K562 (cell line): ENCODE data around the gene LRRC14B. TPM values are rescaled to one million over a fixed set of nuclear protein-coding genes. Genes with fewer than 3 reads are reported as not detected.

ENCODE experiments used
- ATAC-seq: fragments of 200-7000 bp; cut with Tn5 transposase; 3 replicates; pipeline ENCODE4 v1.9.1; 2020; ENCODE audit warnings: moderate library complexity
- BruUV-seq: library from RNA; stranded (reverse); fragments of 400-500 nt; replicated peaks from 2 replicates; lab custom pipeline; 2021; lab: Mats Ljungman, UMichigan
- CTCF ChIA-PET: fragments of 300-600 bp; formaldehyde crosslinking; extraction: SDS; loops from one replicate; lab custom pipeline; 2021; ENCODE audit warnings: low intra/inter-chr PET ratio; lab: Yijun Ruan, JAX
- POLR2A ChIA-PET: fragments of 300-600, 350-650 bp; sonication (Branson Sonifier 250); formaldehyde crosslinking; extraction: SDS; loops from one replicate; lab custom pipeline; 2021; ENCODE audit warnings: antibody characterized with exemption, inconsistent platforms; lab: Yijun Ruan, JAX
- DNase-seq, 4 experiments: peaks; one replicate each; pipeline versions ENCODE4 v3.0.0 to v3.0.0-alpha.2; 2011 to 2018; ENCODE audit warnings: low spot score in 3 of 4, mixed read lengths in 3 of 4; ENCODE audit errors: extremely low read depth in 1 of 4
- FAIRE-seq: peaks from 2 replicates; lab custom pipeline; 2011; peaks lifted over from hg19 to GRCh38; lab: Jason Lieb, UNC
- H2AFZ ChIP-seq: 2 replicates; pipeline ENCODE4 v1.6.0; 2011; ENCODE audit warnings: low read depth, low read length, control low read depth, inconsistent platforms
- H3K27ac ChIP-seq: fragments of 200-600 bp; 3 replicates; pipeline ENCODE4 v1.8.0; 2011; ENCODE audit warnings: low read depth, mild to moderate bottlenecking, control low read depth, inconsistent platforms, low read length, moderate library complexity, mixed read lengths; ENCODE audit errors: extremely low read depth
- H3K27me3 ChIP-seq, 2 experiments: fragments of 300-600 bp in 1 of 2; 2 replicates in 1 of 2; 3 replicates in 1 of 2; pipeline versions ENCODE4 v1.6.0 to v1.8.0; 2011; ENCODE audit warnings: inconsistent platforms in 2 of 2, low read length in 2 of 2, mild to moderate bottlenecking in 1 of 2, mixed read lengths in 1 of 2, moderate library complexity in 1 of 2; ENCODE audit not compliant: control insufficient read depth in 2 of 2, insufficient read depth in 2 of 2
- H3K36me3 ChIP-seq: fragments of 300-600 bp; 3 replicates; pipeline ENCODE4 v1.8.0; 2011; ENCODE audit warnings: mild to moderate bottlenecking, low read length, inconsistent platforms; ENCODE audit not compliant: control insufficient read depth, insufficient read depth
- H3K4me1 ChIP-seq, 2 experiments: fragments of 200-600 bp in 1 of 2; replicated peaks in 1 of 2; 2 replicates in 1 of 2; 3 replicates in 1 of 2; pipeline versions ENCODE4 v1.5.1 to v1.8.0; 2011; ENCODE audit warnings: inconsistent platforms in 2 of 2, low read length in 2 of 2, mild to moderate bottlenecking in 1 of 2, mixed read lengths in 1 of 2, moderate library complexity in 1 of 2; ENCODE audit not compliant: control insufficient read depth in 2 of 2, insufficient read depth in 2 of 2
- H3K4me2 ChIP-seq: 2 replicates; pipeline ENCODE4 v1.6.1; 2011; ENCODE audit warnings: low read length, control low read depth, inconsistent platforms, mixed read lengths; ENCODE audit not compliant: insufficient read depth
- H3K4me3 ChIP-seq: fragments of 200-600 bp; sonication (generic), shearing (Covaris generic); 2 replicates; pipeline ENCODE4 v1.5.1; 2016; ENCODE audit warnings: control low read depth, inconsistent platforms
- H3K79me2 ChIP-seq: fragments of 200-600 bp; 3 replicates; pipeline ENCODE4 v1.8.0; 2011; ENCODE audit warnings: low read length, inconsistent platforms; ENCODE audit not compliant: control insufficient read depth, insufficient read depth
- H3K9ac ChIP-seq, 2 experiments: 2 replicates each; pipeline versions ENCODE4 v1.6.0 to v1.6.1; 2011; ENCODE audit warnings: low read depth in 2 of 2, low read length in 2 of 2, control low read depth in 1 of 2, inconsistent platforms in 1 of 2, mild to moderate bottlenecking in 1 of 2, mixed read lengths in 1 of 2; ENCODE audit not compliant: insufficient read depth in 1 of 2
- H3K9me1 ChIP-seq: one replicate; pipeline ENCODE4 v1.6.0; 2011; ENCODE audit warnings: inconsistent platforms, mild to moderate bottlenecking, low read length, moderate library complexity; ENCODE audit not compliant: control insufficient read depth, insufficient read depth
- H3K9me3 ChIP-seq: replicated peaks from 2 replicates; pipeline ENCODE4 v1.5.1; 2011; ENCODE audit warnings: low read depth, low read length, inconsistent platforms; ENCODE audit not compliant: control insufficient read depth, insufficient read depth
- H4K20me1 ChIP-seq: replicated peaks from 2 replicates; pipeline ENCODE4 v1.6.1; 2011; ENCODE audit warnings: low read length, inconsistent platforms, mixed read lengths; ENCODE audit not compliant: control insufficient read depth, insufficient read depth
- CBX8 ChIP-seq: fragments of 200-600 bp; sonication (generic); IDR thresholded peaks from 2 replicates; pipeline ENCODE4 v1.6.1; 2012; ENCODE audit warnings: borderline replicate concordance, mixed run types, low read depth, mild to moderate bottlenecking, moderate library complexity, mixed read lengths, low read length, control low read depth, inconsistent platforms; ENCODE audit not compliant: poor library complexity, severe bottlenecking; ENCODE audit errors: extremely low read depth
- CC2D1A ChIP-seq: fragments of 450-650 bp; IDR thresholded peaks from 2 replicates; pipeline ENCODE4 v1.6.1; 2017; ENCODE audit warnings: mild to moderate bottlenecking
- CHAMP1 ChIP-seq: fragments of 450-650 bp; IDR thresholded peaks from 2 replicates; pipeline ENCODE4 v1.6.1; 2016; ENCODE audit warnings: mild to moderate bottlenecking
- CREB3L1 ChIP-seq: fragments of 450-650 bp; IDR thresholded peaks from 2 replicates; pipeline ENCODE4 v1.6.1; 2014; ENCODE audit warnings: low read depth, mild to moderate bottlenecking, moderate library complexity, borderline replicate concordance
- CSDE1 ChIP-seq, 2 experiments: fragments of 450-650 bp; IDR thresholded peaks; 2 replicates each; pipeline ENCODE4 v1.6.1; 2016; ENCODE audit warnings: mild to moderate bottlenecking in 1 of 2
- HNRNPL ChIP-seq: fragments of 200-400 bp; formaldehyde crosslinking; IDR thresholded peaks from 2 replicates; pipeline ENCODE4 v1.6.1; 2017; ENCODE audit warnings: low read depth, mild to moderate bottlenecking, low read length
- ILF3 ChIP-seq: fragments of 450-650 bp; IDR thresholded peaks from 2 replicates; pipeline ENCODE4 v1.6.1; 2018; ENCODE audit warnings: antibody characterized with exemption, mild to moderate bottlenecking, moderate library complexity, borderline replicate concordance
- PML ChIP-seq: IDR thresholded peaks from 2 replicates; pipeline ENCODE4 v1.6.1; 2012; ENCODE audit warnings: low read length, inconsistent platforms
- PRPF4 ChIP-seq: fragments of 200-400 bp; formaldehyde crosslinking; IDR thresholded peaks from one replicate; pipeline ENCODE4 v1.6.1; 2017; ENCODE audit warnings: low read length, low read depth, mild to moderate bottlenecking; ENCODE audit not compliant: insufficient read depth, poor library complexity, severe bottlenecking
- ZNF143 ChIP-seq: sonication (generic); formaldehyde crosslinking; IDR thresholded peaks from 2 replicates; pipeline ENCODE4 v1.9.0; 2022; ENCODE audit warnings: mild to moderate bottlenecking, missing genetic modification reagents
- WGBS: fragments of 100-300 bp; shearing (Covaris generic); methylation state at CpG from one replicate; pipeline ENCODE4 v1.1.6; 2016; ENCODE audit warnings: low coverage, mixed read lengths; ENCODE audit not compliant: insufficient coverage; ENCODE audit errors: missing lambda C conversion rate; 5-methylcytosine and 5-hydroxymethylcytosine counted together
- in situ Hi-C: fragments of 300-500 bp; cut with MboI; formaldehyde crosslinking; loops from 4 replicates; pipeline ENCODE4 v1.15.0; 2018; ENCODE audit warnings: inconsistent platforms, mixed read lengths
- intact Hi-C: fragments of 100-400 bp; cut with micrococcal nuclease; formaldehyde crosslinking; loops from 2 replicates; pipeline ENCODE4 v1.14.2; 2022
- polyA plus RNA-seq, 8 experiments: library from polyadenylated mRNA; depleted of rRNA in 4 of 8; stranded (reverse) in 5 of 8; unstranded in 3 of 8; fragments of >200 nt; fragmentation: Nextera tagmentation in 2 of 8; fragmentation: Illumina TruSeq in 1 of 8; extraction: Ambion mirVana in 2 of 8; extraction: Trizol in 1 of 8; gene quantifications; 2 replicates each; pipeline versions ENCODE4 v1.2.1 to v1.2.3, GENCODE V29; 2011 to 2014; ENCODE audit warnings: inconsistent platforms in 1 of 8, missing spikeins in 1 of 8
- total RNA-seq, 7 experiments: library from RNA; depleted of rRNA in 6 of 7; stranded (reverse); fragments of >200 nt in 6 of 7; fragmentation: Illumina TruSeq in 2 of 7; extraction: Trizol in 2 of 7; gene quantifications; 2 replicates each; pipeline versions ENCODE4 v1.2.1 to v1.2.3, GENCODE V29; 2011 to 2021; ENCODE audit warnings: low replicate concordance in 1 of 7

Gene LRRC14B
- total and polyA plus RNA-seq, 9 of the 15 experiments (the other 6 are each of a cell fraction or from before 2014, with no cell fraction given): not detected

GRCh38 chr5:172421-172820, 18.9 kb upstream of the LRRC14B start:
- TF ChIP-seq ILF3 (no peak), CBX8 (no peak), HNRNPL (no peak), CSDE1 (IDR thresholded peaks at IDR 0.05) (no peak), CHAMP1 (no peak), PML (no peak), ZNF143 (CRISPR knock-in tag) (no peak), CC2D1A (no peak), CREB3L1 (no peak), PRPF4 (no peak)
- POLR2A ChIA-PET: no interaction called here
- in situ Hi-C loops (no loop called here), intact Hi-C loops (no loop called here)
- H3K9me1 ChIP-seq: peaks cover 4% of the 10 kb centered on the region
- peaks cover 0 to 20% of the 10 kb centered on the region in 2 experiments; a peak in 3 of 5 replicates for H3K4me1 ChIP-seq
- CTCF ChIA-PET: no interaction called here
- peaks cover 70 to 90% of the 10 kb centered on the region in 2 experiments for H3K27me3 ChIP-seq
- H2AFZ ChIP-seq: no peak overlapping the region
- no peak overlapping the region for H3K27ac ChIP-seq
- no TSS peak for BruUV-seq
- H4K20me1 ChIP-seq: peaks cover 12% of the 10 kb centered on the region
- no peak overlapping the region for H3K9ac ChIP-seq
- no peaks in the 10 kb centered on the region for H3K79me2 ChIP-seq
- FAIRE-seq: no peak
- no peak for ATAC-seq
- no peak overlapping the region for H3K4me2 ChIP-seq
- 2% methylated on average over 13 of the region's 13 CpGs for WGBS
- H3K36me3 ChIP-seq: no peaks in the 10 kb centered on the region
- no peaks in the 10 kb centered on the region for H3K9me3 ChIP-seq
- no peak for DNase-seq
- H3K4me3 ChIP-seq: no peak overlapping the region
